Peyer's patch (tissue), 4 donors: ENCODE data around the gene GDPD5. TPM values are rescaled to one million over a fixed set of nuclear protein-coding genes. Genes with fewer than 3 reads are reported as not detected.

Experiments used
- DNase-seq, 3 donors: peaks; one replicate each; pipeline ENCODE4 v3.0.0-alpha.2; 2017 to 2019
- H3K27ac ChIP-seq, 4 donors: fragments of 200-600 bp; sonication (generic); one replicate each; pipeline ENCODE4 v1.5.1; 2016 to 2019
- H3K27me3 ChIP-seq, 2 donors: fragments of 200-600 bp; sonication (generic); one replicate each; pipeline ENCODE4 v1.5.1; 2019
- H3K36me3 ChIP-seq, 3 donors: fragments of 200-600 bp; sonication (generic); one replicate each; pipeline ENCODE4 v1.5.1; 2016 to 2019
- H3K4me1 ChIP-seq, 4 donors: fragments of 200-600 bp; sonication (generic); one replicate each; pipeline ENCODE4 v1.5.1; 2016 to 2019
- H3K4me3 ChIP-seq, 4 donors: fragments of 200-600 bp; sonication (generic); 1 replicate in 3 of 4; 2 replicates in 1 of 4; pipeline ENCODE4 v1.5.1; 2016 to 2019; ENCODE audit warnings: mild to moderate bottlenecking in 1 of 4
- H3K9me3 ChIP-seq, 4 donors: fragments of 200-600 bp; sonication (generic); one replicate each; pipeline ENCODE4 v1.5.1; 2016 to 2019; ENCODE audit warnings: mild to moderate bottlenecking in 1 of 4
- CTCF ChIP-seq, 6 experiments: fragments of 450-650 bp in 4 of 6; fragments of 200-600 bp in 2 of 6; sonication (generic) in 1 of 6; IDR thresholded peaks; one replicate each; pipeline ENCODE4 v1.5.1; 2017 to 2019; ENCODE audit warnings: antibody characterized with exemption in 6 of 6, mild to moderate bottlenecking in 3 of 6, moderate library complexity in 1 of 6
- POLR2A ChIP-seq, 2 donors: fragments of 450-650 bp; IDR thresholded peaks; one replicate each; pipeline ENCODE4 v1.5.1; 2017; ENCODE audit warnings: antibody characterized with exemption in 2 of 2, mild to moderate bottlenecking in 2 of 2, moderate library complexity in 2 of 2
- total RNA-seq, 4 donors: library from RNA; depleted of rRNA; stranded (reverse); fragments of >200 nt; gene quantifications; one replicate each; pipeline ENCODE4 v1.1.0, GENCODE V29; 2016

GDPD5 gene
- total RNA-seq, 4 donors from 2014 or later: 2.5 to 48.9 (median 22.2) TPM

- no peaks in the 10 kb centered on the region for H3K36me3 ChIP-seq
- no peak for DNase-seq
- H3K4me1 ChIP-seq: no peaks in the 10 kb centered on the region
- H3K27ac ChIP-seq: no peak overlapping the region
- TF ChIP-seq CTCF (IDR thresholded peaks at IDR 0.05) (no peak), POLR2A (IDR thresholded peaks at IDR 0.05) (no peak)
- no peaks in the 10 kb centered on the region for H3K9me3 ChIP-seq
- no peaks in the 10 kb centered on the region for H3K27me3 ChIP-seq
- H3K4me3 ChIP-seq: no peak overlapping the region
Measured at GRCh38 chr11:75485742-75486141, 40.0 kb downstream of the GDPD5 start.

GRCh38 chr11:75482931-75483469, 42.7 kb downstream of the GDPD5 start:
- no peaks in the 10 kb centered on the region for H3K36me3 ChIP-seq
- H3K4me1 ChIP-seq: no peaks in the 10 kb centered on the region
- H3K9me3 ChIP-seq: no peaks in the 10 kb centered on the region
- DNase-seq: no peak
- no peak overlapping the region for H3K4me3 ChIP-seq
- no peak overlapping the region for H3K27ac ChIP-seq
- TF ChIP-seq POLR2A (IDR thresholded peaks at IDR 0.05) (no peak), CTCF (IDR thresholded peaks at IDR 0.05) (no peak)
- H3K27me3 ChIP-seq: no peaks in the 10 kb centered on the region

GRCh38 chr11:75481922-75482606, 43.7 kb downstream of the GDPD5 start:
- Histone ChIP-seq H3K4me1 (no peaks in the 10 kb centered on the region), H3K4me3 (no peak overlapping the region), H3K9me3 (no peaks in the 10 kb centered on the region), H3K27me3 (no peaks in the 10 kb centered on the region), H3K27ac (no peak overlapping the region), H3K36me3 (no peaks in the 10 kb centered on the region)
- DNase-seq: no peak
- TF ChIP-seq CTCF (IDR thresholded peaks at IDR 0.05) (no peak), POLR2A (IDR thresholded peaks at IDR 0.05) (no peak)

- Histone ChIP-seq H3K4me3 (no peak overlapping the region), H3K9me3 (no peaks in the 10 kb centered on the region), H3K27ac (no peak overlapping the region), H3K36me3 (no peaks in the 10 kb centered on the region), H3K4me1 (no peaks in the 10 kb centered on the region), H3K27me3 (no peaks in the 10 kb centered on the region)
- no peak for DNase-seq
- TF ChIP-seq POLR2A (IDR thresholded peaks at IDR 0.05) (no peak), CTCF (IDR thresholded peaks at IDR 0.05) (no peak)
Measured at GRCh38 chr11:75481223-75481921, 44.4 kb downstream of the GDPD5 start.

GRCh38 chr11:75480185-75481175, 45.3 kb downstream of the GDPD5 start:
- peaks cover 0 to 6% (median 0%) of the 10 kb centered on the region in 4 donors for H3K4me1 ChIP-seq

More at GRCh38 chr11:75480185-75481175, 45.3 kb downstream of the GDPD5 start:
- Histone ChIP-seq H3K27me3 (no peaks in the 10 kb centered on the region), H3K4me3 (no peak overlapping the region), H3K9me3 (no peaks in the 10 kb centered on the region), H3K27ac (no peak overlapping the region), H3K36me3 (no peaks in the 10 kb centered on the region)
- DNase-seq: no peak
- TF ChIP-seq CTCF (IDR thresholded peaks at IDR 0.05): no peak
- TF ChIP-seq POLR2A (IDR thresholded peaks at IDR 0.05): no peak
